Retinal pigment epithelial cell (primary cell): ENCODE results near the gene CPEB4.

Experiments
- DNase-seq: peaks from one replicate; pipeline ENCODE4 v3.0.0-alpha.2; 2010; ENCODE audit warnings: low read depth
- H3K4me3 ChIP-seq: 2 replicates; pipeline ENCODE4 v1.5.1; 2011; ENCODE audit warnings: mild to moderate bottlenecking, low read length, control low read depth, moderate library complexity
- TF ChIP-seq, protein P1 (sequence below): conservative IDR thresholded peaks from 2 replicates; pipeline ENCODE4 v1.5.1; 2011; ENCODE audit warnings: low read depth, low read length, control low read depth, inconsistent platforms

CPEB4 gene

DNA sequence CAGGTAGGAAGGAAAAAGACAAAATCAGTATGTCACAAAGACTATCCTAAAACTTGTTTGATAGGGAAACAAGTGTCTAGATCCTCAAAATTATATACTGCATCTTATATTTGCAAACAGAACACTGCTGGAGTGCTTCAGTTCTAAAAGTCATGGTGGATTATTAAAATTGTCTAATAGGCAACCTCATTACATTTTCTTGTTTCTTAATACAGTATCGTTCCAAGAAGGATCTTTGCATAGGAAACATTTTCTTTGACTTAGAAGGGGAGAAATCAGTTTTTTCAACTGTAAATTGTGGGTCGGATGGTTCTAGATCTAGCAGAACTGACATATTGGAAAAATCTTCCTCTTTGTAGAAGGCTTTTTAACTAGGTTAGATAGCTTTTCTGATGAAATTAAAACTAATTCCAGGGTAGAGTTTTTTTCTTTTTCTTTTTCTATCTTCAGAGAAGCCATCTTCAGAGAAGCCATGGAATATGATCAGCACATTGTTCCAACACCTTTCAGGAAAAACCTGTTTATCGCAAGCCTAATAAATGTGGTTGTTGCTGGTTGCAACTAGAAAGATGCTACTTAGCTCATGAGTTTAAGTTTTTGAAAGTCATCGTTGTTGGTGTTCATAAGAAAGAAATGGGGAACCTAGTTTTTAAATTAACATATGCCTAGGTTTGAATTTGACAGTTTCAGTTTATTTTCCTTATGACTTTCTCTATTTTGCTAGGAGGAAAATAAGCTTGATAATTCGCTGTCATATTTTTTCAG lies 7.4 kb downstream of the CPEB4 start:
- no peak for DNase-seq
- H3K4me3 ChIP-seq: peak overlapping the region; percentile 90
- TF ChIP-seq, protein P1, sequence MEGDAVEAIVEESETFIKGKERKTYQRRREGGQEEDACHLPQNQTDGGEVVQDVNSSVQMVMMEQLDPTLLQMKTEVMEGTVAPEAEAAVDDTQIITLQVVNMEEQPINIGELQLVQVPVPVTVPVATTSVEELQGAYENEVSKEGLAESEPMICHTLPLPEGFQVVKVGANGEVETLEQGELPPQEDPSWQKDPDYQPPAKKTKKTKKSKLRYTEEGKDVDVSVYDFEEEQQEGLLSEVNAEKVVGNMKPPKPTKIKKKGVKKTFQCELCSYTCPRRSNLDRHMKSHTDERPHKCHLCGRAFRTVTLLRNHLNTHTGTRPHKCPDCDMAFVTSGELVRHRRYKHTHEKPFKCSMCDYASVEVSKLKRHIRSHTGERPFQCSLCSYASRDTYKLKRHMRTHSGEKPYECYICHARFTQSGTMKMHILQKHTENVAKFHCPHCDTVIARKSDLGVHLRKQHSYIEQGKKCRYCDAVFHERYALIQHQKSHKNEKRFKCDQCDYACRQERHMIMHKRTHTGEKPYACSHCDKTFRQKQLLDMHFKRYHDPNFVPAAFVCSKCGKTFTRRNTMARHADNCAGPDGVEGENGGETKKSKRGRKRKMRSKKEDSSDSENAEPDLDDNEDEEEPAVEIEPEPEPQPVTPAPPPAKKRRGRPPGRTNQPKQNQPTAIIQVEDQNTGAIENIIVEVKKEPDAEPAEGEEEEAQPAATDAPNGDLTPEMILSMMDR: no peak

DNA sequence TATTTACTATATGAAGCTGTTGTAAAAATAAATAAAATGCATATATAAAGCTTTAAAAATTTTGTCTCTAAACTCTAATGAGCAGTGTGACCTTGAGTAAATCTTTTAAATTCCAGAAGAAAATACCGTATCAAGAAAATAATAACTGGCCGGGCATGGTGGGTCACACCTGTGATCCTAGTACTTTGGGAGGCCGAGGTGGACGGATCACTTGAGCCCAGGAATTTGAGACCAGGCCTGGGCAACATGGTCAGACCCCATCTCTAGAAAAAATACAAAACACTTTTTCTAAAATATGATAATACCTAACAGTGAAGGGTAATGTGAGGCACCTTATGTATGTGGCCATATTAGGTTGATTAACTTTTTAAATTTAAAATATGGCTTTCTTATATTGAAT lies 8.5 kb downstream of the CPEB4 start:
- no peak for DNase-seq
- TF ChIP-seq, protein P1: no peak
- peak overlapping the region; percentile 90 for H3K4me3 ChIP-seq

DNA sequence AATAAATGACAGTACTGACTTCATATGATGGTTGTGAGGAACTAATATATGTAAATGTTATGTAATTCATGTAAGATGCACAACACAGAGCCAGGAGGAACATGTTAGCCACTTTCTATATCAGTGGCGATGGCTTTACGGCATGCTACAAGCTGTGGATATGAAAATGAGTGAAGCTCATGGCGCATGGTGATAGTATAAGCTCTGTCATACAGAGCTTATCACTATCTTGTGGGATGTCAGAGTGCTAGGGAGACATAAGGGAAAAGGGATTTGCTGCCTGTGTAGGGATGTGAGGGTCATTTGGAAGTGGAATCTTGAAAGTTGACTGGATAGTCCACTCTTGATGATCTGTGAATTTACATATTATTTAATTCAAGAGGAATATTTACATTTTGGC lies 13.6 kb downstream of the CPEB4 start:
- TF ChIP-seq, protein P1: no peak
- DNase-seq: no peak
- no peak overlapping the region for H3K4me3 ChIP-seq

DNA sequence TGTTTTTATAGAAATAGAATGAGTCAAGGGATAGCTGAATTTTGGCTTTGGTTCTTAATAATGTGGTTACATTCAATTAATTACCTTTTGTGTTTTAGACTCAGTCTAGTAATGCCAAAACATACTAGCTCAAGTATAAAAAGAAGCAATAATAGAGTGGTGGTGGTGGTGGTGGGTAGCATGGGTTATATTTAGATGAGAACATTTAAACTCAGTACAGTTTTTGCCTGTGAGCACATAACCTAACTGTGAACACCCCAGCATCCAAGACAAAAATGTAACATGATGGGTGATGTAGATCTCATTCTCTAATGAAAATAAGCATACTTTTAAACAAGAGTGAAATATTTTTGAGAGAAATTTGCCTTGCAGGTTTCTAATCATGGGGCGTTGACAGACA lies 14.2 kb downstream of the CPEB4 start:
- DNase-seq: no peak
- H3K4me3 ChIP-seq: no peak overlapping the region
- TF ChIP-seq, protein P1: no peak

DNA sequence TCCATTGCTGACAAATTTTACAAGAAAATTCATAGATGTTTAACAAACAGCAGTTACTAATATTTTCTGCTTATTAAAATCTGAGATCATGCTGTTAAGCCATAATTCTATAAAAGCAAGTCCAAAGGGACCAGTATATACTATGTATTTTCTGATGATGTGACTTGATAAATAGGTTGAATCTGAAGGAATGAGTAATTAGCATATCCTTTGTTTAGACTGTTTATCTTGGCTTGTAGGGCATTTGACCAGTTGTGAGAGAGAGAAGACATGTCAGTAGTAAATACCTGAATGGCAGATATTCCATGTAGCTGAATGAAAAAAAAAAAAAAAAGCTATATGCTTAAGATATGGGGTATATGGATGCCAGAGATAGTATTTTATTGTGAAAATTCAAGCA lies 14.6 kb downstream of the CPEB4 start:
- TF ChIP-seq, protein P1: no peak
- no peak for DNase-seq
- no peak overlapping the region for H3K4me3 ChIP-seq

DNA sequence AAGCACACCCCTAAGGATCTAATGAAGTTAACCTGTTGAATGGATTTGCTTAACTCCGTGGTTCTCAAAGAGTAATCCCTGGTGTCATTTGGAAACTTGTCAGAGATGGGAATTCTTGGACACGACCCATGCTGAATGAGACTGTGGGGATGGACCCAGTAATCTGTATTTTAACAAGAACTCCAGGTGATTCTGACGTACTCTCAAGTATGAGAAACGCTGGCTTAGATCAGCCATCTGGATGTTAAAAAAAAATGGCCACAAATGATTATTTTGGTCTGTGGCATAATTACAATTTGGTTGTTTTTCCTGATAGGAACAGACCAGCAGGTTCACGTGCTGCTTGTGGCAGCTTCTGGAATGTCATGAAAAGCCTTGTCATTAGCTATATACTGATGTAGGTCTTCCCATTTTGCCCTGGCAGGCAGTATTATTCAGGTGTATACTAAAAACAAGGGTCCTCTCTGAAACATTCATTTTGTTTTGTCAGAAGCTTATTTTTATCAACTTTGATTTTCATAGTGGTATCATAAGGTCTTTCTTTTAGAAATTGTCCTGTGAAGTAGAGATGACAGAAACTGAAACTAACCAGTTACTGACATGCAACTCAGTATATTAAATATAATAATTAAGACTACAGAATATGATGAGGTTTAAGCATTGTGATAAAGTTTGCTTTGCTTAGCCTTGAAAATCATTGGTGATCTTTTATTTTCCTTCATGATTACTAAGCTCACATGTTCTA lies 15.4 kb downstream of the CPEB4 start:
- TF ChIP-seq, protein P1: no peak
- DNase-seq: no peak
- no peak overlapping the region for H3K4me3 ChIP-seq

DNA sequence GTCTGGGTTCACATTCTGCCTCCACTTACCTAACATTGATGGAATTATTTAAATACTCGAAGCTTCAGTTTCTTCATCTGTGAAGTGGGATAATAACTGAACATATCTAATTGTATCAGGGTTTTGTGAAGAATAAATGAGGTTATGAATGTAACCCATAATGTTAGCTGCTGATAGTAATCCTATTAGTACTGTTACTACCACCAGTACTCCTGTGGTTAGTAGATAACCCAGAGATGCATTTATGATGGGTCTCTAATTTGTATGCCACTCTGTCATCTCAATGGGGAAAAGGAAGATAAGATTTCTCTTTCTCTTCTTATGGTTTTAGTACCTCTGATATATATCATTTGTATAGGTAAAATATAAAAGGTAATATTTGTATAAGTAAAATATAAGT lies 16.0 kb downstream of the CPEB4 start:
- no peak overlapping the region for H3K4me3 ChIP-seq
- DNase-seq: no peak
- TF ChIP-seq, protein P1: no peak
